Panc1 (cell line): Measurements from ENCODE around the gene ABCB4.

ENCODE experiments used
- POLR2AphosphoS5 ChIP-seq: IDR thresholded peaks from 2 replicates; pipeline ENCODE4 v1.6.1; 2012; ENCODE audit warnings: mild to moderate bottlenecking, low read depth, low read length, moderate library complexity
- TF ChIP-seq, protein P1 (sequence below): fragments of 450-650 bp; IDR thresholded peaks from 2 replicates; pipeline ENCODE4 v1.5.1; 2017; ENCODE audit warnings: mild to moderate bottlenecking

DNA sequence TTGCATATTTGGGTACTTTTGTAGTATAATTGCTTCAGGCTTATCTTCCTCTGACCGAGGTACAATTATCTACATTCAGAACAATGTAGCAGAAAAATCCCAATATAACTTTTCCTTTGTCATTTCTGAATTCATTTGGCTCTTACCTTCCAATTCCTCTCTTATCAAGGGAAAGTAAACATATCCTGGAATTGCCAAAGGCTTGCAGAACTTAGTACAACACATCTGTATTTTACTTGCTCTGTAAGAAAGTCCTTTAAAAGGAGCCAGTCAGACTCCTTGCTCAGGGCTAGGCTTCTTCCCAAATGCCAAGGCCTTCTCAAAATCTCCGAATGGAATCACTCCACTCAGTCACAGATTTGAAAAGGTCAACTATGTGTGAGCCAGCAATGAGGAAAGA is 43.3 kb upstream of the ABCB4 start:
- TF ChIP-seq POLR2AphosphoS5 = no peak
- TF ChIP-seq, protein P1, sequence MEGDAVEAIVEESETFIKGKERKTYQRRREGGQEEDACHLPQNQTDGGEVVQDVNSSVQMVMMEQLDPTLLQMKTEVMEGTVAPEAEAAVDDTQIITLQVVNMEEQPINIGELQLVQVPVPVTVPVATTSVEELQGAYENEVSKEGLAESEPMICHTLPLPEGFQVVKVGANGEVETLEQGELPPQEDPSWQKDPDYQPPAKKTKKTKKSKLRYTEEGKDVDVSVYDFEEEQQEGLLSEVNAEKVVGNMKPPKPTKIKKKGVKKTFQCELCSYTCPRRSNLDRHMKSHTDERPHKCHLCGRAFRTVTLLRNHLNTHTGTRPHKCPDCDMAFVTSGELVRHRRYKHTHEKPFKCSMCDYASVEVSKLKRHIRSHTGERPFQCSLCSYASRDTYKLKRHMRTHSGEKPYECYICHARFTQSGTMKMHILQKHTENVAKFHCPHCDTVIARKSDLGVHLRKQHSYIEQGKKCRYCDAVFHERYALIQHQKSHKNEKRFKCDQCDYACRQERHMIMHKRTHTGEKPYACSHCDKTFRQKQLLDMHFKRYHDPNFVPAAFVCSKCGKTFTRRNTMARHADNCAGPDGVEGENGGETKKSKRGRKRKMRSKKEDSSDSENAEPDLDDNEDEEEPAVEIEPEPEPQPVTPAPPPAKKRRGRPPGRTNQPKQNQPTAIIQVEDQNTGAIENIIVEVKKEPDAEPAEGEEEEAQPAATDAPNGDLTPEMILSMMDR = no peak
